GM18951 (cell line): ENCODE data around the gene HOMER1.

Experiments
- POLR2A ChIP-seq: IDR thresholded peaks from 4 replicates; pipeline ENCODE4 v1.6.1; 2011; ENCODE audit warnings: mild to moderate bottlenecking; ENCODE audit not compliant: insufficient read length, insufficient read depth; ENCODE audit errors: extremely low read depth
- in situ Hi-C: fragments of 300-500 bp; cut with MboI; formaldehyde crosslinking; loops from one replicate; pipeline ENCODE4 v1.12.0; 2022; ENCODE audit warnings: low sequenced_read_pairs, mixed read lengths, inconsistent platforms; ENCODE audit not compliant: unreplicated experiment

Gene HOMER1, protein sequence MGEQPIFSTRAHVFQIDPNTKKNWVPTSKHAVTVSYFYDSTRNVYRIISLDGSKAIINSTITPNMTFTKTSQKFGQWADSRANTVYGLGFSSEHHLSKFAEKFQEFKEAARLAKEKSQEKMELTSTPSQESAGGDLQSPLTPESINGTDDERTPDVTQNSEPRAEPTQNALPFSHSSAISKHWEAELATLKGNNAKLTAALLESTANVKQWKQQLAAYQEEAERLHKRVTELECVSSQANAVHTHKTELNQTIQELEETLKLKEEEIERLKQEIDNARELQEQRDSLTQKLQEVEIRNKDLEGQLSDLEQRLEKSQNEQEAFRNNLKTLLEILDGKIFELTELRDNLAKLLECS

DNA sequence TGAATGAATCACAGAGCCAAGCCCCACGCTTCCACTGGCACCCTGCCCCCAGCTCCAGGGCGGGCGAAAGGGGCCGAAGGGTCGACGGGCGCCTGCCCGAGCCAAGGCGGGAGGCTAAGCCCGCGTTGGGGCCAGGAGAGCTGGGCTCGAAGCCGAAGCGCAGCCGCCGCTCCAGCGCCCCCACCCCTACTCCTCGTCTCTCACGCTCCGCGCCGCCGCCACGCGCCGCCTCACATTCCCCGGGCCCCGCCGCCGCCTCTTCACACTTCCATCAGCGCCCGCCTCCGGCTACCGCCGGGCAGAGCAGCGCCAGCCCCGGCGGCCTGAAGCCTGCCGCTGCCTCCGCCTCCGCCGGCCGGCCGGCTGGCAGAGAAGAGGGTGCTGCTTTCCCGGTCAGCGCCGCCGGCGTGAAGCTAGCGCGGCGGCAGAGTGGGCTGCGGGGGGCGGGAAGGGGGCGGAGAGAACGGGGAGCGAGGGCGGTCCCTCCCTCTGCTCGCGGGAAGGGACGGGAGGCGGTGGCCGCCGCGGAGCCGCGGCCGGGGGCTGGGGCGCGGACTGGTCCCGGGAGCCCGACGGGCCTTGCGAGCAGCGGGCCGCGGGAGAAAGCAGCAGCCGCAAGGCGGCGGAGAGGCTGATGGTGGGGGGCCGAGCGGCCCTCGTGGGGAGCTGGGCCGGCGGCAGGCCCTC is at the start of gene HOMER1:
TSS of gene HOMER1 (minus strand) at position 431 of the 687 bp plus-strand sequence. CDS start 1,360 bp downstream, outside the sequence.
- no peak for TF ChIP-seq POLR2A
- in situ Hi-C loops: no loop called here

DNA sequence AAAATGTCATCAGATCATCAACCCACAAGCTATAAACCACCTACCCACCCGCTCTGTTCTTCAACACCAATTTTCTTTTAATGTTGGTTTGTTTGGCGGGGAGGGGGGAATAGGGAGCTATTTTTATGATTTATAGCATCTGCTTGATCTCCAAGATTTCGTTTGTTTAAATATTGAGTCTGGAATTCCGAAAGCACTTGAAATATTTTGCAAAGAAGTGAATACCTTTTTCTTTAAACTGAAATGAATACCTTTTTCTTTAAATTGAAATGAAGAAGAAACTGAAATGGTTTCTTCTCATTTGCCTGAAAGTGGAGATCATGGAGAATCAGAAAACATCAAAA is 49.3 kb upstream of the HOMER1 start:
- TF ChIP-seq POLR2A: no peak
- in situ Hi-C loops: no loop called here

- TF ChIP-seq POLR2A: no peak
- in situ Hi-C loops: no loop called here
Measured at GRCh38 chr5:79562351-79563246, 48.7 kb upstream of the HOMER1 start.

DNA sequence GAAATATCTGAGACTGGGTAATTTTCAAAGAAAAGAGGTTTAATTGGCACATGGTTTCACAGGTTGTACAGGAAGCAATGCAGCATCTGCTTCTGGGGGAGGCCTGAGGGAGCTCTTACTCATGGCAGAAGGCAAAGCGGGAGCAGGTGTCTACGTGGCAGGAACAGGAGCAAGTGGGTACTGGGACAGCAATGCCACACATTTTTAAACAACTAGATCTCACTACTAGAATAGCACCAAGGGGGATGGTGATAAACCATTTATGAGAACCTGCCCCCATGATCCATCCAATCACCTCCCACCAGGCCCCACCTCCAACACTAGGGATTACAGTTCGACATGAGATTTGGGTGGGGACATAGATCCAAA is 47.6 kb upstream of the HOMER1 start:
- no peak for TF ChIP-seq POLR2A
- in situ Hi-C loops: no loop called here

DNA sequence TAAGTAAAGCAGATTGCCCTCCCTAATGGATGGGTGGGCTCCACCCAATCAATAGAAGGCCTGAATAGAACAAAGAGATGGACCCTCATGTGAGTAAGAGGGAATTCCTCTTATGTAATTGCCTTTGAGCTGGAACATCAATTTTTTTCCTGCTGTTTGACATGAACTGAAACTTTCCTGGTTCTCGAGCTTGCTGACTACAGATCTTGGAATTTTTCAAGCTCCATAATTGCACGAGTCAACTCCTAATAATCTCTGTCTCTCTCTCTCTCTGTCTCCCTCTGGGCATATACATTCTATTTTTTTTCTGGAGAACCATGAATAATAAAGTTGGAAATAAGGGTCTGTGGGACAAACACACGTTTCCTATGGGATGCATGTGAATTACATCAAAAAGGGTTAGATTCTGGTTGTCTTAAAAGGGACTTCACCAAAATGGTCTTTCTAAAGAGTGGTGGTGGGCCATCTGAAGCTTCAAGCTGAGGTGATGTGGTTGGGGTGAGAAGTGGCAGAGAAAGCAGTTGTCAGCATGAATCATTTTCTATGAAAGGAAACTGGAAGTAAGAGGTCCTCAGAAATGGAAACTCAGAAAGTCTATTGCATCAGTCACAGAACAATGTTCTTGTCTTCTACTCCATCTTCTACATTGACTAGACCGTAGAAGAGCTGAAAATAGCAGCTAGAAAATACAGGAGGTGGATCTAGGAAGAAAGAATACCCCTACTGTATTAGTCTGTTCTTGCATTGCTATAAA is 47.0 kb upstream of the HOMER1 start:
- in situ Hi-C loops: no loop called here
- TF ChIP-seq POLR2A: no peak

DNA sequence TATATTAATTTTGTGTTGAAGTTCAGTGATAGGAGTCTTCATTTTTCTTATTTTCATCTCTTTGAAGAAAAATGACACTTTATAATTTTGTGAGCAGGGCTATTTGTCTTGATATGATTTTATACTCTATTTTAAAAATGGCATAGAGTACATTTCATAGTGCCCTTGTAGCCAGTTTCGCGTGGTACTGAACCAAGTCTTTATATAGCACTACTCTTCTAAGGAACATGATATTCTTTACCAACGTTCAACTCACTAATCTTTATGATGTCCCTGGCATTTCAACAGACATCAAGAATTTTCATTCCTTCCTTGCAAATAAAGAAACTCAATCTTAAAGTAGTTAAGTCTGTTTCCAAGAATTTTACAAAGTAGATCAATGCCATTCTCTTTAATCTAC is 41.5 kb upstream of the HOMER1 start:
- in situ Hi-C loops: no loop called here
- no peak for TF ChIP-seq POLR2A

DNA sequence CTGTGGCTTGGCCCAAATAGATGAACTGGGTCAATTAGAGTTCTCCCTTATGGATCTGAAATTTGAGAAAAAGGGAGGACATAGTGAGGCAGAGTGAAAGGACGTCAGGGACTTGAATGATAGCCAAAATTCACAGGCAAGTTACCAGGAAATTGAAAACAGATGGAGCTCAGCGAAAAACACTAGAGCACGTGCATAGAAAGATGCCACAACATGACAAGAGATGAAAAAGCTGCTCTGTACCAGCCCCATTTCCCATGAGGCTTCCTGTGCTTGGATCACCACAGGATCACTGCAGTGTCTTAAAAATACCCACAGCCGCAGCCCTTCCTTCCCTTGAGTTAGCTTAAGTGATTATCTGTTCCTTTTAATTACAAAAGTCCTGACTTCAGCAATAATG is 39.0 kb upstream of the HOMER1 start:
- in situ Hi-C loops: no loop called here
- TF ChIP-seq POLR2A: no peak

- in situ Hi-C loops: no loop called here
- TF ChIP-seq POLR2A: no peak
Measured at GRCh38 chr5:79547982-79548381, 34.0 kb upstream of the HOMER1 start.

DNA sequence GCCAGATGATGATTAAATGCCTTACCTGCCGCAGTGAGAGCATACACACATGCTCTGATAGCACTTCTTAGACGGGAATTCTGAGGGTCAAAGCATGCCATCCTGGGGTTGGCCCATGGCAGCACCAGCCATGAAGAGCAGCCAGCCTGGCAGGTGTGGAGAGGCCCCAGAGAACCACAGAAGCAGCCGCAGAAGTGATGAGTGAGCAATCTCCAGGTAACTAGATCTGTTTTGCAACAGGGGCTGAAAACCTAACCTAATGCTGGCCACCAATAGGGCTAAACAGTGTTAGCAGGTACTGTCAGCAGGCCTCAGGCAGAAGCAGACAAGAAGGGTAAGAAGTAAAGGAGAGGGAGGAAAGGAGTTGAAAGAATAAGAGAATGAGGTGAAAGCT is 33.5 kb upstream of the HOMER1 start:
- no peak for TF ChIP-seq POLR2A
- in situ Hi-C loops: no loop called here

GRCh38 chr5:79546782-79547428 is 33.0 kb upstream of the HOMER1 start:
- in situ Hi-C loops: no loop called here

GRCh38 chr5:79544131-79544530 is 30.2 kb upstream of the HOMER1 start:
- no peak for TF ChIP-seq POLR2A
- in situ Hi-C loops: no loop called here

More at GRCh38 chr5:79546782-79547428, 33.0 kb upstream of the HOMER1 start:
- no peak for TF ChIP-seq POLR2A

DNA sequence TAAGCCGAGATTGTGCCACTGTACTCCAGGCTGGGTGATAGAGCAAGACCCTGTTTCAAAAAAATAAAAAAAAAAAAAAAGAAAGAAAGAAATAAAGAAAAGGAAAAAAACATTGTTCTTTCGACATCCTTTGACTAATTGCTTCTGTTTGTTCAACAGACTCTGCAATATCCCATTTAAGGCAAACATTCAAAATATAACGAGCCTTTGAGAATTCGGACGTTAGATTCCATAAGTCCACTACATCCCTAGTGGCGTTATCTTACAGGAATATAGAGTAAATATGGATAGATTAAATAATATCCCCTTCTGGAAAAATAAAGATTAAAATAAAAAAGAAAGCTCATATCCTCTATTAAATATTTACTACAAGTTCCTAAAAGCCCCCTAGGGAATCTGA is 27.0 kb upstream of the HOMER1 start:
- TF ChIP-seq POLR2A: no peak

More for the DNA sequence above, 27.0 kb upstream of the HOMER1 start:
- in situ Hi-C loops: no loop called here
